Measurements from ENCODE around the gene NAA20.

Gene NAA20

DNA sequence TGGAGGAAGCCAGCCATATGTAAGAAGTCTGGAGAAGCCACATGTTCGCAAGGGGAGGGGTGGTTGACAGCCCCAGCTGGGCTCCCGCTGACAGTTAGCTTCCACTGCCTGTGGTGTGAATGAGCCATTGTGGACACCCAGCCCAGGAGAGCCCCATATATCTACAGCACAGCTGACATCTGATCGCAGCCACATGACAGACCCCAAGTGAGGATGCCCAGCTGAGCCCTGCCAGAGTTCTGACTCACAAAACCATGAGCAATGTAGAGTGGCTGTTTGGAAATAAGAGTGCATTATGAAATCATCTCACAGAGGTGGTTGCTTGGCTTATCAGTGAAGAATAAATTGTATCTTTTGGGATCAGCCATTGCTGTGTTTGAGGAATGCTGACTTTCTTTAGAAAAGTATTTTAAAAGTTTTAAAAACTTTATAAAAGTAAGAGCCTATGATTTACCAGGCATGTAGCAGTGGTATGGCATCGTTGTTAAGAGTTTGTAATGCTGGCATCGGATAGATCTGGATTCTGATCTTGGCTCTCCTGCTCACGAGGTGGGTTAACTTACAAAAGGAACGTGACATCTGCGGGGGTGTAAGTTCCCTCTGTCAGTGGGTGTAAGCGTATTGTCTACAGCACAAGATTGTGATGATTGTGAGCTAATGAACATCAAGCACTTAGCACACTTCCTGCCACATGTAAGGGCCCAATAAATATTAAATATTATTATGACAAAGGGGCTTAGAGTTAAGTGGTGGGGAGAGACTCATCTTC is 59.3 kb downstream of the NAA20 start:
- DNase-seq (ENCODE audit: low spot score) = no peak
- TF ChIP-seq CTCF (IDR thresholded peaks at IDR 0.05; ENCODE audit: extremely low read depth, missing control alignments) = no peak

- no peak for DNase-seq (ENCODE audit: low spot score)
- no peak for TF ChIP-seq CTCF (IDR thresholded peaks at IDR 0.05; ENCODE audit: extremely low read depth, missing control alignments)
Measured at GRCh38 chr20:20078041-20078440, 60.9 kb downstream of the NAA20 start.

DNA sequence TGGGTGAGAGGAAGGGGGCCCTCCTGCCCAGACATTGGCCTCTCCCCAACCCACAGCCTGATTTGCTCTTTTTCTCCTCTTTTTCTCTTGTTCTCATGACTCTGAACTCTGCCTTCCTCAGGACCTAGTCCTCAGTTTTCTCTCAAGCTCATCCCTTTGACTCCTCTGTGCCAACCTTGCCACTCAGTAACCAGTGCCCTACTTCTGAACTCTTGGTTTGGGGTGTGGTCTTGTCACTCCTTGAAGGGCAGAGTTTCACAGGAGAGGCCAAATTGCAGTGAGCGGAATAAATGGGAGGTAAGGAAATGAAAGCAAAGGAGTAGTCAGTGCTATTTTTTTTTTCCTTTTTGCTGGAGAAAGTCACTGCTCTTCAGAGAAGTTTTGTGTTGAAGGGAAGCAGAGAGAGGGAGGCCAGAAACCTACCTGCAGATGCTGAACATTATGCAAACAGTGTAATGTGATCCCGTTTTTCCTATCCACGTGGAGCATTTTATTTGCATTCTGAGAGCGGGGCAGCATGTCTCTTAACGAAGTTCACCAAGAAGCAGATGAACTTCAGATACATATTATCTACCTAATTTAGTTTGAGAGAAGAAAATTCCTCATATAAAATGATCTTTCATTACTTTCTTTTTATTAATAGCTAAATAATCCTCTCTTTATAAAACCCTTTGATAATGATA is 62.1 kb downstream of the NAA20 start:
- no peak for DNase-seq (ENCODE audit: low spot score)
- no peak for TF ChIP-seq CTCF (IDR thresholded peaks at IDR 0.05; ENCODE audit: extremely low read depth, missing control alignments)

Measured in GM20000 (cell line).